Measurements from ENCODE around the gene PLA2G1B. TPM values are rescaled to one million over a fixed set of nuclear protein-coding genes. Genes with fewer than 3 reads are reported as not detected.

PLA2G1B gene
- total RNA-seq, 2 donors from 2014 or later: not detected

- H3K4me3 Mint-ChIP-seq: no peak overlapping the region
- no peak overlapping the region for H3K27ac Mint-ChIP-seq
- H3K9me3 Mint-ChIP-seq: no peaks in the 10 kb centered on the region
- peak; percentile 72 to 77 for DNase-seq
- H3K36me3 Mint-ChIP-seq (ENCODE audit: insufficient read depth in 2 of 2): no peaks in the 10 kb centered on the region
- ATAC-seq (replicated peaks in 1 of 2): peak; percentile 12 to 25
- H3K4me1 Mint-ChIP-seq (ENCODE audit: low read depth): no peaks in the 10 kb centered on the region
- no peaks in the 10 kb centered on the region for H3K27me3 Mint-ChIP-seq (ENCODE audit: low read depth)
These were observed 36.8 kb downstream of the PLA2G1B start for GRCh38 chr12:120290609-120291305.

- H3K27ac Mint-ChIP-seq: no peak overlapping the region
- no peaks in the 10 kb centered on the region for H3K36me3 Mint-ChIP-seq (ENCODE audit: insufficient read depth in 2 of 2)
- no peak for ATAC-seq (replicated peaks in 1 of 2)
- no peaks in the 10 kb centered on the region for H3K27me3 Mint-ChIP-seq (ENCODE audit: low read depth)
- H3K4me1 Mint-ChIP-seq (ENCODE audit: low read depth): peaks cover 5% of the 10 kb centered on the region
- H3K9me3 Mint-ChIP-seq: no peaks in the 10 kb centered on the region
- no peak for DNase-seq
- no peak overlapping the region for H3K4me3 Mint-ChIP-seq
These were observed 40.1 kb downstream of the PLA2G1B start for GRCh38 chr12:120287491-120287890.

GRCh38 chr12:120286768-120287490, 40.6 kb downstream of the PLA2G1B start:
- no peak overlapping the region for H3K27ac Mint-ChIP-seq
- no peak overlapping the region for H3K4me3 Mint-ChIP-seq
- DNase-seq (no peak), ATAC-seq (replicated peaks in 1 of 2) (no peak)
- H3K27me3 Mint-ChIP-seq (ENCODE audit: low read depth): no peaks in the 10 kb centered on the region
- no peaks in the 10 kb centered on the region for H3K9me3 Mint-ChIP-seq
- no peaks in the 10 kb centered on the region for H3K36me3 Mint-ChIP-seq (ENCODE audit: insufficient read depth in 2 of 2)
- H3K4me1 Mint-ChIP-seq (ENCODE audit: low read depth): peaks cover 5% of the 10 kb centered on the region

GRCh38 chr12:120284381-120284780, 43.2 kb downstream of the PLA2G1B start:
- Mint-ChIP-seq H3K4me1 (ENCODE audit: low read depth) (peaks cover 5% of the 10 kb centered on the region), H3K27me3 (ENCODE audit: low read depth) (no peaks in the 10 kb centered on the region), H3K9me3 (no peaks in the 10 kb centered on the region), H3K27ac (no peak overlapping the region), H3K36me3 (ENCODE audit: insufficient read depth in 2 of 2) (no peaks in the 10 kb centered on the region), H3K4me3 (no peak overlapping the region)
- no peak for DNase-seq
- no peak for ATAC-seq (replicated peaks in 1 of 2)

GRCh38 chr12:120283318-120283717, 44.3 kb downstream of the PLA2G1B start:
- H3K9me3 Mint-ChIP-seq: no peaks in the 10 kb centered on the region
- H3K36me3 Mint-ChIP-seq (ENCODE audit: insufficient read depth in 2 of 2): no peaks in the 10 kb centered on the region
- ATAC-seq (replicated peaks in 1 of 2): no peak
- no peak overlapping the region for H3K4me3 Mint-ChIP-seq
- H3K27ac Mint-ChIP-seq: no peak overlapping the region
- H3K4me1 Mint-ChIP-seq (ENCODE audit: low read depth): peaks cover 5% of the 10 kb centered on the region
- DNase-seq: no peak
- no peaks in the 10 kb centered on the region for H3K27me3 Mint-ChIP-seq (ENCODE audit: low read depth)

GRCh38 chr12:120278137-120279069, 49.2 kb downstream of the PLA2G1B start:
- no peaks in the 10 kb centered on the region for H3K9me3 Mint-ChIP-seq
- H3K36me3 Mint-ChIP-seq (ENCODE audit: insufficient read depth in 2 of 2): no peaks in the 10 kb centered on the region
- H3K27ac Mint-ChIP-seq: no peak overlapping the region
- no peak overlapping the region for H3K4me3 Mint-ChIP-seq
- DNase-seq (no peak), ATAC-seq (replicated peaks in 1 of 2) (no peak)
- H3K4me1 Mint-ChIP-seq (ENCODE audit: low read depth): peaks cover 5% of the 10 kb centered on the region
- no peaks in the 10 kb centered on the region for H3K27me3 Mint-ChIP-seq (ENCODE audit: low read depth)

- H3K4me1 Mint-ChIP-seq (ENCODE audit: low read depth): no peaks in the 10 kb centered on the region
- no peak overlapping the region for H3K27ac Mint-ChIP-seq
- H3K36me3 Mint-ChIP-seq (ENCODE audit: insufficient read depth in 2 of 2): no peaks in the 10 kb centered on the region
- H3K27me3 Mint-ChIP-seq (ENCODE audit: low read depth): no peaks in the 10 kb centered on the region
- DNase-seq (no peak), ATAC-seq (replicated peaks in 1 of 2) (no peak)
- H3K4me3 Mint-ChIP-seq: no peak overlapping the region
- H3K9me3 Mint-ChIP-seq: no peaks in the 10 kb centered on the region
These were observed 50.8 kb downstream of the PLA2G1B start for GRCh38 chr12:120276734-120277133.

Other genes starting within 250 kb of the PLA2G1B start
- gene RAB35, start 211.0 kb downstream of the PLA2G1B start, total RNA-seq: 10 to 100 TPM; 66.2 to 78.9 TPM
- gene GCN1, start 133.1 kb downstream of the PLA2G1B start, total RNA-seq: 100 to 1,000 TPM in 1 of 2 donors, 10 to 100 TPM in 1; 93.1 to 106 TPM
- gene RPLP0, start 126.7 kb downstream of the PLA2G1B start, total RNA-seq: 1,000 to 10,000 TPM; 4,846 to 5,223 TPM
- gene PXN, start 62.0 kb downstream of the PLA2G1B start, total RNA-seq: 10 to 100 TPM; 80.5 to 89.6 TPM
- 1,000 to 10,000 TPM; 3,117 to 4,201 TPM for gene RNU4-2, start 35.9 kb downstream of the PLA2G1B start, total RNA-seq
- 1,000 to 10,000 TPM; 1,839 to 2,627 TPM for gene RNU4-1, start 34.5 kb downstream of the PLA2G1B start, total RNA-seq
- 1 to 10 TPM; 4.2 to 4.9 TPM for gene SIRT4, start 25.5 kb downstream of the PLA2G1B start, total RNA-seq
- 1 to 10 TPM; 5.6 to 6.6 TPM for gene MSI1, start 41.4 kb upstream of the PLA2G1B start, total RNA-seq
- 100 to 1,000 TPM; 282 to 295 TPM for gene COX6A1, start 110.3 kb upstream of the PLA2G1B start, total RNA-seq
- 10 to 100 TPM; 44.5 to 68.0 TPM for gene TRIAP1, start 118.6 kb upstream of the PLA2G1B start, total RNA-seq
- 10 to 100 TPM; 29.4 to 37.9 TPM for gene GATC, start 118.7 kb upstream of the PLA2G1B start, total RNA-seq
- 100 to 1,000 TPM; 158 to 165 TPM for gene SRSF9, start 142.0 kb upstream of the PLA2G1B start, total RNA-seq
- 100 to 1,000 TPM; 115 to 119 TPM for gene DYNLL1, start 168.3 kb upstream of the PLA2G1B start, total RNA-seq
- 10 to 100 TPM; 28.9 to 36.7 TPM for gene COQ5, start 201.4 kb upstream of the PLA2G1B start, total RNA-seq
- gene RNF10, start 206.6 kb upstream of the PLA2G1B start, total RNA-seq: 100 to 1,000 TPM; 198 to 200 TPM